SK-N-MC (cell line): ENCODE measurements around the gene BCAS3.

Experiments used
- DNase-seq: peaks from one replicate; pipeline ENCODE4 v3.0.0-alpha.2; 2011; ENCODE audit warnings: low read depth, low spot score
- H3K27ac ChIP-seq: fragments of 200-600 bp; sonication (generic); 2 replicates; pipeline ENCODE4 v1.5.1; 2016; ENCODE audit warnings: mixed run types
- H3K36me3 ChIP-seq: fragments of 200-600 bp; sonication (generic); 2 replicates; pipeline ENCODE4 v1.6.1; 2017; ENCODE audit warnings: antibody characterized with exemption, low read length, mixed read lengths; ENCODE audit not compliant: insufficient read depth
- H3K4me3 ChIP-seq: fragments of 200-600 bp; sonication (generic); 2 replicates; pipeline ENCODE4 v1.5.1; 2016
- H3K9ac ChIP-seq: fragments of 200-600 bp; sonication (generic); 2 replicates; pipeline ENCODE4 v1.8.0; 2017; ENCODE audit warnings: mixed run types, mixed read lengths; ENCODE audit not compliant: insufficient read length
- H3K9me3 ChIP-seq: fragments of 200-600 bp; sonication (generic); 2 replicates; pipeline ENCODE4 v1.6.1; 2017; ENCODE audit warnings: low read depth, mild to moderate bottlenecking, antibody characterized with exemption, low read length, moderate library complexity, mixed read lengths
- EZH2 ChIP-seq: fragments of 200-600 bp; sonication (generic); IDR thresholded peaks from one replicate; pipeline ENCODE4 v1.6.1; 2017; ENCODE audit warnings: antibody characterized with exemption
- FOXP2 ChIP-seq: optimal IDR thresholded peaks from 2 replicates; pipeline ENCODE3; 2011; ENCODE audit warnings: mild to moderate bottlenecking, moderate library complexity; ENCODE audit not compliant: insufficient read depth; ENCODE audit errors: extremely low read length, control extremely low read depth
- POLR2AphosphoS5 ChIP-seq: IDR thresholded peaks from 2 replicates; pipeline ENCODE4 v1.6.1; 2012; ENCODE audit warnings: mild to moderate bottlenecking, low read depth, low read length, borderline replicate concordance

Gene BCAS3

GRCh38 chr17:60679287-60679686 is 1.6 kb downstream of the BCAS3 start:
- H3K9me3 ChIP-seq: no peaks in the 10 kb centered on the region
- no peaks in the 10 kb centered on the region for H3K36me3 ChIP-seq
- DNase-seq: no peak
- TF ChIP-seq FOXP2 (no peak), POLR2AphosphoS5 (no peak), EZH2 (no peak)
- H3K9ac ChIP-seq: no peak overlapping the region
- no peak overlapping the region for H3K27ac ChIP-seq
- no peak overlapping the region for H3K4me3 ChIP-seq

- TF ChIP-seq POLR2AphosphoS5 (no peak), FOXP2 (no peak), EZH2 (no peak)
- Histone ChIP-seq H3K9ac (no peak overlapping the region), H3K36me3 (no peaks in the 10 kb centered on the region), H3K27ac (no peak overlapping the region), H3K4me3 (no peak overlapping the region), H3K9me3 (no peaks in the 10 kb centered on the region)
- DNase-seq: no peak
Observed at GRCh38 chr17:60680754-60681153, 3.1 kb downstream of the BCAS3 start.

GRCh38 chr17:60685437-60685836 is 7.8 kb downstream of the BCAS3 start:
- no peak for DNase-seq
- H3K4me3 ChIP-seq: no peak overlapping the region
- no peak for TF ChIP-seq FOXP2
- no peak for TF ChIP-seq EZH2
- no peak for TF ChIP-seq POLR2AphosphoS5
- no peak overlapping the region for H3K9ac ChIP-seq
- H3K27ac ChIP-seq: no peak overlapping the region
- H3K9me3 ChIP-seq: no peaks in the 10 kb centered on the region
- H3K36me3 ChIP-seq: no peaks in the 10 kb centered on the region

GRCh38 chr17:60695960-60696359 is 18.3 kb downstream of the BCAS3 start:
- no peaks in the 10 kb centered on the region for H3K36me3 ChIP-seq
- TF ChIP-seq FOXP2 (no peak), POLR2AphosphoS5 (no peak), EZH2 (no peak)
- no peak overlapping the region for H3K9ac ChIP-seq
- no peak for DNase-seq
- no peak overlapping the region for H3K4me3 ChIP-seq
- no peak overlapping the region for H3K27ac ChIP-seq
- H3K9me3 ChIP-seq: no peaks in the 10 kb centered on the region

GRCh38 chr17:60699090-60699489 is 21.4 kb downstream of the BCAS3 start:
- TF ChIP-seq FOXP2 (no peak), POLR2AphosphoS5 (no peak), EZH2 (no peak)
- no peak overlapping the region for H3K4me3 ChIP-seq
- H3K9ac ChIP-seq: no peak overlapping the region
- no peak for DNase-seq
- no peaks in the 10 kb centered on the region for H3K9me3 ChIP-seq
- H3K36me3 ChIP-seq: no peaks in the 10 kb centered on the region
- H3K27ac ChIP-seq: no peak overlapping the region

- no peak for TF ChIP-seq POLR2AphosphoS5
- TF ChIP-seq EZH2: no peak
- no peak for TF ChIP-seq FOXP2
- no peak overlapping the region for H3K4me3 ChIP-seq
- H3K36me3 ChIP-seq: no peaks in the 10 kb centered on the region
- no peak overlapping the region for H3K9ac ChIP-seq
- no peak overlapping the region for H3K27ac ChIP-seq
- H3K9me3 ChIP-seq: no peaks in the 10 kb centered on the region
- DNase-seq: no peak
Observed at GRCh38 chr17:60704170-60704569, 26.5 kb downstream of the BCAS3 start.

GRCh38 chr17:60712675-60713074 is 35.0 kb downstream of the BCAS3 start:
- DNase-seq: no peak
- Histone ChIP-seq H3K36me3 (no peaks in the 10 kb centered on the region), H3K9ac (no peak overlapping the region), H3K4me3 (no peak overlapping the region), H3K27ac (no peak overlapping the region), H3K9me3 (no peaks in the 10 kb centered on the region)
- no peak for TF ChIP-seq POLR2AphosphoS5
- no peak for TF ChIP-seq EZH2

GRCh38 chr17:60713608-60714007 is 36.0 kb downstream of the BCAS3 start:
- TF ChIP-seq FOXP2: no peak
- no peak for TF ChIP-seq POLR2AphosphoS5
- no peak for TF ChIP-seq EZH2
- H3K9ac ChIP-seq: no peak overlapping the region
- H3K27ac ChIP-seq: no peak overlapping the region
- DNase-seq: no peak
- no peak overlapping the region for H3K4me3 ChIP-seq
- H3K36me3 ChIP-seq: no peaks in the 10 kb centered on the region
- no peaks in the 10 kb centered on the region for H3K9me3 ChIP-seq

- no peak for DNase-seq
- H3K4me3 ChIP-seq: no peak overlapping the region
- no peak overlapping the region for H3K9ac ChIP-seq
- no peaks in the 10 kb centered on the region for H3K9me3 ChIP-seq
- TF ChIP-seq FOXP2: no peak
- H3K36me3 ChIP-seq: no peaks in the 10 kb centered on the region
- no peak overlapping the region for H3K27ac ChIP-seq
Observed at GRCh38 chr17:60716766-60717165, 39.1 kb downstream of the BCAS3 start.

- no peaks in the 10 kb centered on the region for H3K9me3 ChIP-seq
- H3K4me3 ChIP-seq: no peak overlapping the region
- no peaks in the 10 kb centered on the region for H3K36me3 ChIP-seq
- DNase-seq: no peak
- TF ChIP-seq POLR2AphosphoS5: no peak
- no peak for TF ChIP-seq FOXP2
- no peak for TF ChIP-seq EZH2
- no peak overlapping the region for H3K27ac ChIP-seq
- no peak overlapping the region for H3K9ac ChIP-seq
Observed at GRCh38 chr17:60717814-60718213, 40.2 kb downstream of the BCAS3 start.
